ENCODE measurements around the gene DEPP1. TPM values are rescaled to one million over a fixed set of nuclear protein-coding genes. Genes with fewer than 3 reads are reported as not detected.

DEPP1 gene
- total and polyA plus RNA-seq, 7 experiments from 2014 or later, result 0.24 to 4.0 (median 0.54) TPM; not detected in 1

GRCh38 chr10:44968500-44969400, 9.9 kb downstream of the DEPP1 start:
- no peaks in the 10 kb centered on the region for H3K36me3 ChIP-seq (ENCODE audit: control insufficient read depth in 2 of 3, insufficient read depth in 3 of 3, low read length in 3 of 3)
- ChIA-PET CTCF (interaction anchor here (0.7 to 1.4 kb wide), 3 partner anchors 35 to 109 kb away, joined by 3 read pairs; no protein-coding TSS in a partner anchor), POLR2A (interaction anchor here (0.5 to 0.6 kb wide), 3 partner anchors 7 to 1321 kb away, joined by 3 read pairs; no protein-coding TSS in a partner anchor)
- H3K9me3 Mint-ChIP-seq, result peaks cover 0 to 2% (median 0%) of the 10 kb centered on the region in 11 donors
- peaks cover 0 to 3% (median 0%) of the 10 kb centered on the region in 5 donors for H3K36me3 Mint-ChIP-seq
- no peak overlapping the region for H3K27ac ChIP-seq (ENCODE audit: low read depth, low read length)
- no peaks in the 10 kb centered on the region for H3K27me3 Mint-ChIP-seq
- intact Hi-C loops (cut with micrococcal nuclease), result loop anchor here in 1 of 2 donors (1.0 kb wide), 1 partner anchor 9 kb away; the partner anchor contains the start of gene RASSF4
- H3K4me1 ChIP-seq (ENCODE audit: control insufficient read depth in 2 of 2, insufficient read depth in 2 of 2, low read length in 2 of 2), result peaks cover 13 to 30% of the 10 kb centered on the region in 2 donors
- DNase-seq, result peak in 1 of 9 donors; percentile 23
- H3K4me1 Mint-ChIP-seq, result peaks cover 16 to 44% (median 25%) of the 10 kb centered on the region in 7 donors
- no peaks in the 10 kb centered on the region for H3K27me3 ChIP-seq (ENCODE audit: control insufficient read depth in 2 of 2, insufficient read depth in 2 of 2, low read length in 2 of 2)
- H3K9me3 ChIP-seq (ENCODE audit: control insufficient read depth in 2 of 3, low read length in 3 of 3), result no peaks in the 10 kb centered on the region
- H3K27ac Mint-ChIP-seq, result peak overlapping the region in 7 of 9 donors; percentile 0 to 43 (median 23)
- no peak overlapping the region for H3K4me3 ChIP-seq (ENCODE audit: low read length)
- peak; percentile 64 for ATAC-seq
- peak overlapping the region in 7 of 10 donors; percentile 2 to 50 (median 12) for H3K4me3 Mint-ChIP-seq

GRCh38 chr10:44968091-44968490, 10.5 kb downstream of the DEPP1 start:
- Histone ChIP-seq H3K36me3 (ENCODE audit: control insufficient read depth in 2 of 3, insufficient read depth in 3 of 3, low read length in 3 of 3) (no peaks in the 10 kb centered on the region), H3K4me3 (ENCODE audit: low read length) (no peak overlapping the region), H3K4me1 (ENCODE audit: control insufficient read depth in 2 of 2, insufficient read depth in 2 of 2, low read length in 2 of 2) (peaks cover 13 to 29% of the 10 kb centered on the region in 2 donors), H3K27ac (ENCODE audit: low read depth, low read length) (no peak overlapping the region), H3K27me3 (ENCODE audit: control insufficient read depth in 2 of 2, insufficient read depth in 2 of 2, low read length in 2 of 2) (no peaks in the 10 kb centered on the region), H3K9me3 (ENCODE audit: control insufficient read depth in 2 of 3, low read length in 3 of 3) (no peaks in the 10 kb centered on the region)
- ChIA-PET POLR2A (interaction anchor here (0.6 to 1.1 kb wide), 2 partner anchors 9 to 757 kb away, joined by 3 to 4 read pairs; partner anchors contain the start of gene RASSF4), CTCF (interaction anchor here (0.7 to 1.4 kb wide), 3 partner anchors 34 to 108 kb away, joined by 3 read pairs; no protein-coding TSS in a partner anchor)
- Mint-ChIP-seq H3K36me3 (peaks cover 0 to 3% (median 0%) of the 10 kb centered on the region in 5 donors), H3K27me3 (no peaks in the 10 kb centered on the region), H3K9me3 (peaks cover 0 to 2% (median 0%) of the 10 kb centered on the region in 11 donors), H3K27ac (peak overlapping the region in 3 of 9 donors; percentile 23 to 51 (median 43)), H3K4me1 (peaks cover 16 to 39% (median 21%) of the 10 kb centered on the region in 7 donors), H3K4me3 (peak overlapping the region in 6 of 10 donors; percentile 10 to 67 (median 18))
- intact Hi-C loops (cut with micrococcal nuclease), result loop anchor here in 1 of 2 donors (1.0 kb wide), 1 partner anchor 9 kb away; the partner anchor contains the start of gene RASSF4
- DNase-seq (no peak), ATAC-seq (peak; percentile 77)

DNA sequence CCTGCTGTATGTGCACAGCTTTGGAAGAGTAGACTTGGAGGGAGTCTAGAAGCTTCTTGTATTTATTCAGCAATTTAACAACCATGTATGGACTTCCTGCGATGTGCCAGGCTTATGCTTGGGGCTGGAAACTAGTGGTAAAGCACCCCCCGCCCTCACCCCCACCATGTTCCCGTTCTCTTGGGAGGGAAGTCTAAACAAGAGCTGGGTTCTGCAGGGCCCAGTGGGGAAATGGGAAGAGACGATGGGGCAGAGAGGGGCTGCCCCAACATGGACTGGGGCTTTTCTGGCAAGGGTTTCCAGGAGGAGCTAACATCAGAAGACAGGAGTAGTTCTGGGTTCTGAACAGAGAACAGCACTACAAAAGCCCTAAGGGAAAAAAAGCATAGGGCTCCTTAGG, 11.0 kb downstream of the DEPP1 start:
- Histone ChIP-seq H3K4me3 (ENCODE audit: low read length) (no peak overlapping the region), H3K9me3 (ENCODE audit: control insufficient read depth in 2 of 3, low read length in 3 of 3) (no peaks in the 10 kb centered on the region), H3K27me3 (ENCODE audit: control insufficient read depth in 2 of 2, insufficient read depth in 2 of 2, low read length in 2 of 2) (no peaks in the 10 kb centered on the region), H3K4me1 (ENCODE audit: control insufficient read depth in 2 of 2, insufficient read depth in 2 of 2, low read length in 2 of 2) (peaks cover 13 to 29% of the 10 kb centered on the region in 2 donors), H3K27ac (ENCODE audit: low read depth, low read length) (no peak overlapping the region), H3K36me3 (ENCODE audit: control insufficient read depth in 2 of 3, insufficient read depth in 3 of 3, low read length in 3 of 3) (no peaks in the 10 kb centered on the region)
- H3K27ac Mint-ChIP-seq, result peak overlapping the region in 2 of 9 donors; percentile 23 to 43
- H3K4me1 Mint-ChIP-seq, result peaks cover 16 to 39% (median 21%) of the 10 kb centered on the region in 7 donors
- no peak for ATAC-seq
- peak overlapping the region in 2 of 10 donors; percentile 17 to 67 for H3K4me3 Mint-ChIP-seq
- no peaks in the 10 kb centered on the region for H3K27me3 Mint-ChIP-seq
- no peak for DNase-seq
- CTCF ChIA-PET, result interaction anchor here (0.7 to 1.4 kb wide), 3 partner anchors 29 to 39 kb away, joined by 3 read pairs; no protein-coding TSS in a partner anchor
- H3K36me3 Mint-ChIP-seq, result peaks cover 0 to 3% (median 0%) of the 10 kb centered on the region in 5 donors
- intact Hi-C loops (cut with micrococcal nuclease), result loop anchor here in 1 of 2 donors (1.0 kb wide), 1 partner anchor 8 kb away; the partner anchor contains the start of gene RASSF4
- peaks cover 0 to 2% (median 0%) of the 10 kb centered on the region in 11 donors for H3K9me3 Mint-ChIP-seq
- POLR2A ChIA-PET, result interaction anchor here (1.1 kb wide), 1 partner anchor 9 kb away, joined by 4 read pairs; the partner anchor contains the start of gene RASSF4

DNA sequence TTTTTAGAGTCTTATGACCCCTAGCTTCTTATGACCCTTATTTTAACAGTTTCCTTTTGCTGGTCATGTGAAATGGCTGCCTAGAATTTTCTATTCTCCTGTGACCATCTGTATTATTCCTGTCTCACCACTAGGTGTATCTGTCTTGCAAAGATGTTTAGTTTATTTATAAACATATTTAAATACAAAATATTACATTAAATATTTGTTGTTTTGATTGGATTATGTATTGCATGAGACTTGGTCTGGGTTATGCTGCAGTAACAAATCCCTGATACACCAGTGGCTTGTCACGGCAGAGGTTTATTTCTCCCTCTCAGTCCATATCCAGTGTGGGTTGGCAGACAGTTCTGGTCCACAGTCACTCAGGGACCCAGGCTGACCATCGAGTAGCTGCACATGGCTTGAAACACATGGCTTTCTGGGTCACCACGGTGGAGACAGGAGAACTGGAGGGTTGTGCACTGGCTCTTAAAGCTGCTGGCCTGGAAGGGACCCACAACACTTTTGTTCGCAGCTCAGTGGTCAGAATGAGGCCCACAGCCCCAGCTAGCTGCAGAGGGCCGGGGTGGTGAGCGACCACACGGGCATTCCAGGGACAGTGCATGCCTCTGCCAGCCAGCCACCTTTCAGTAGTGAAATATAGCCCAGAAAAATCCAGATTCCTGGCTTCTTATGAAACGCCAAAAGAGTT, 11.6 kb downstream of the DEPP1 start:
- DNase-seq, result peak in 1 of 9 donors; percentile 13
- CTCF ChIA-PET, result interaction anchor here (1.3 kb wide), 1 partner anchor 29 kb away, joined by 3 read pairs; no protein-coding TSS in a partner anchor
- ATAC-seq, result no peak
- Mint-ChIP-seq H3K36me3 (peaks cover 0 to 3% (median 0%) of the 10 kb centered on the region in 5 donors), H3K27me3 (no peaks in the 10 kb centered on the region), H3K9me3 (peaks cover 0 to 2% (median 0%) of the 10 kb centered on the region in 11 donors), H3K27ac (no peak overlapping the region), H3K4me1 (peaks cover 16 to 44% (median 21%) of the 10 kb centered on the region in 7 donors), H3K4me3 (peak overlapping the region in 1 of 10 donors; percentile 33)
- no peak overlapping the region for H3K27ac ChIP-seq (ENCODE audit: low read depth, low read length)
- POLR2A ChIA-PET, result interaction anchor here (1.1 kb wide), 1 partner anchor 8 kb away, joined by 4 read pairs; the partner anchor contains the start of gene RASSF4
- no peak overlapping the region for H3K4me3 ChIP-seq (ENCODE audit: low read length)
- H3K36me3 ChIP-seq (ENCODE audit: control insufficient read depth in 2 of 3, insufficient read depth in 3 of 3, low read length in 3 of 3), result no peaks in the 10 kb centered on the region
- no peaks in the 10 kb centered on the region for H3K9me3 ChIP-seq (ENCODE audit: control insufficient read depth in 2 of 3, low read length in 3 of 3)
- peaks cover 13 to 29% of the 10 kb centered on the region in 2 donors for H3K4me1 ChIP-seq (ENCODE audit: control insufficient read depth in 2 of 2, insufficient read depth in 2 of 2, low read length in 2 of 2)
- intact Hi-C loops (cut with micrococcal nuclease), result no loop called here
- no peaks in the 10 kb centered on the region for H3K27me3 ChIP-seq (ENCODE audit: control insufficient read depth in 2 of 2, insufficient read depth in 2 of 2, low read length in 2 of 2)

DNA sequence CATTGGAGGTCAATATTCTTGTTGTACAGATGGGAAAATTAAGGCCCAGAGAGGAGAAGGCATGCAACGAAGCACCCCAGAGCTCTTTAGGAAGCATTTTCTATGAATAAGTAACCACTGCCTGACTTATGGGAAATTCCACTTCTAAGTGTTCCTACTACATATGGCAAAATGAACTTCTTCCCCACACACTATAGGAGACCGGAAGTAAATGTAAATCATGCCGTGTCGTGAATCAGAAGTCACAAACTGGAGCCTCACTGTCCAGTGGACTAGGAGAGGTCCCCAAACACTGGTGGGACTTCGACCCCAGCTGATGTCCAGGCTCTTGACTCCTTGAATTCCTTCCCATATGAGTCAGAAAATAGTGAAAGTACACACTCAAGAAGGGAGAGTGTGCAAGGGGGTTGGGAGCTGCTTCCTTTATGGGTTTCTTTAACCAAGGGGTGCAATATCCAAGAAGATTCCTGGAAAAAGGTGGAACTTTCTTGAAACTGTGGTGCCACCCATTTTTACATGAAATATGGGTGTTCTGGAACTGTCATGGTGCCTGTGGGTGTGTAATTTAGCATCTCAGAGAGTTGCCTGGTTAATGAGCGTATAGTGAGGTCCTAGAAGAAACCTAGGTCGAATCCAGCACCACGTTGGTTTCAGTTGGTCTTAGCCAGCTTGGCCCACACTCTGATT, 12.3 kb downstream of the DEPP1 start:
- Histone ChIP-seq H3K4me3 (ENCODE audit: low read length) (no peak overlapping the region), H3K27ac (ENCODE audit: low read depth, low read length) (no peak overlapping the region), H3K27me3 (ENCODE audit: control insufficient read depth in 2 of 2, insufficient read depth in 2 of 2, low read length in 2 of 2) (no peaks in the 10 kb centered on the region), H3K9me3 (ENCODE audit: control insufficient read depth in 2 of 3, low read length in 3 of 3) (no peaks in the 10 kb centered on the region), H3K36me3 (ENCODE audit: control insufficient read depth in 2 of 3, insufficient read depth in 3 of 3, low read length in 3 of 3) (no peaks in the 10 kb centered on the region), H3K4me1 (ENCODE audit: control insufficient read depth in 2 of 2, insufficient read depth in 2 of 2, low read length in 2 of 2) (peaks cover 13 to 29% of the 10 kb centered on the region in 2 donors)
- Mint-ChIP-seq H3K27ac (no peak overlapping the region), H3K36me3 (peaks cover 0 to 3% (median 0%) of the 10 kb centered on the region in 5 donors), H3K9me3 (peaks cover 0 to 2% (median 0%) of the 10 kb centered on the region in 11 donors), H3K27me3 (no peaks in the 10 kb centered on the region), H3K4me1 (peaks cover 16 to 48% (median 21%) of the 10 kb centered on the region in 7 donors), H3K4me3 (no peak overlapping the region)
- ChIA-PET POLR2A (no interaction called here), CTCF (interaction anchor here (1.3 kb wide), 1 partner anchor 28 kb away, joined by 3 read pairs; no protein-coding TSS in a partner anchor)
- intact Hi-C loops (cut with micrococcal nuclease), result no loop called here
- peak in 1 of 9 donors; percentile 8 for DNase-seq
- ATAC-seq, result no peak
